SK-MEL-5 (cell line): ENCODE data around the gene MVK. TPM values are rescaled to one million over a fixed set of nuclear protein-coding genes. Genes with fewer than 3 reads are reported as not detected.
A peak's percentile ranks its signal among the peaks of the same experiment; 100 is the strongest.

Source experiments
- DNase-seq: peaks from one replicate; pipeline ENCODE4 v3.0.0-alpha.2; 2016; ENCODE audit warnings: low read depth, low spot score
- in situ Hi-C: cut with HindIII; loops from 2 replicates; pipeline ENCODE4 v1.10.0; 2016; ENCODE audit warnings: low sequenced_read_pairs, high pct_unique_total_duplicates, low pct_unique_long_range_greater_than_20kb
- total RNA-seq: library from RNA; depleted of rRNA; stranded (reverse); fragments of >200 nt; shearing (Covaris generic); gene quantifications from 2 replicates; pipeline ENCODE4 v1.2.3, GENCODE V29; 2014; rRNA removed

The MVK gene
- total RNA-seq, 1 experiment from 2014 or later, result 27.2 TPM

DNA sequence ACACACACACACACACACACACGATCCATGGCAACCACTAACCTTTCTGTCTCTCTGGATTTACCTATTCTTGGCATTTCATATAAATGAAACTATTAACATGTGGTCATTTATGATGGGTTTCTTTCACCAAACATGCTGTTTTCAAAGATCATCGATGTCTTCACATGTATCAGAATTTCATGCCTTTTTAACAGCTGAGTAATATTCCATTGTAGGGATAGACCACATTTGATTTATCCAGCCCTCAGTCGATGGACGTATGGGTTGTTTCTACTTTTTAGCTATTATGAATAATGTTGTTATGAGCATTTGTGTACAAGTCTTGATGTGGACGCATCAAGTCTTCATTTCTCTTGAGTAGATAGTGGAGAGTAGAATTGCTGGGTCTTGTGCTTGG, 56.5 kb downstream of the MVK start:
- no peak for DNase-seq
- in situ Hi-C loops, result no loop called here

DNA sequence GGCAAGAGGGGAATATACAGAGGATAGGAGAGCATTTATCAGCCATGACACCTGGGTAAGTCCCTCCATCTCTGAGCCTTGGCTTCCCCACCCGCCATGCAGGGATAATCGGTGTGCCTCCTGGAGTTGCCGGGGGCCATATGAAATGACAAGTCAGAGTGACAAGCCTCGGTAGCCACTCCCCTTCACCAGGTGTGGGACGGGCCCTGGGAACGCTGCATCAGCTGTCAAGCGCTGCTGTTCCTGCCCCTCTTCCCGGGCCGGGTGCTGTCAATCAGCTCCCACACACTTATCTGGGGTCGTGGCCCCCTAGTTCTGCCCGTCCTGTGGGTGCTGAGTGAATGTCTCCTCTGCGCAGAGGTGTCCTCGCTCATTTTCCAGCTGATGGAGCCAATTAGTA, 57.2 kb downstream of the MVK start:
- in situ Hi-C loops, result no loop called here
- DNase-seq, result no peak

DNA sequence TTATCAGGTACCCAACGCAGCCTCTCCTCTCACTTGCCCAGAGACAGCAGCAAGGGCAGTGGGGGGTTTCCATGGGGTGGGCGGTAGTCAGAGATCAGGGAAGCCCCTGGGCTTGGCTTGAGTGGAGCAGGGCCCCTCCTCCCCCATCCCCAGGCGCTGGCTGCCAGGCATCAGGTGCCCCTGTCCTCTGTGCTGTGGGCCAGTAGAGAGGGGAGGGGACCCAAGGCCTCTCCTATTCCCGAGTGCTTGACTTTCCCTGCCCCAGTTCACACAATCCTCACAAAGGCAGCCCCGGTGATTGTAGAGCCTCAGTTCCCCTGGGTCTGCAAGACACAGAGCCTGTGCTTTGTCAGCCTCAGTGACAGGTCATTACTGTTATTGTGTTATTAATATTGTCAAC, 57.7 kb downstream of the MVK start:
- in situ Hi-C loops, result no loop called here
- DNase-seq, result no peak

- in situ Hi-C loops, result no loop called here
- DNase-seq, result no peak
Observed at GRCh38 chr12:109631751-109632150, 58.2 kb downstream of the MVK start.

- in situ Hi-C loops, result no loop called here
- no peak for DNase-seq
Observed at GRCh38 chr12:109632342-109632741, 58.7 kb downstream of the MVK start.

- DNase-seq, result no peak
- in situ Hi-C loops, result no loop called here
Observed at GRCh38 chr12:109635717-109636116, 62.1 kb downstream of the MVK start.

- in situ Hi-C loops, result no loop called here
- DNase-seq, result no peak
Observed at GRCh38 chr12:109637348-109637747, 63.8 kb downstream of the MVK start.

DNA sequence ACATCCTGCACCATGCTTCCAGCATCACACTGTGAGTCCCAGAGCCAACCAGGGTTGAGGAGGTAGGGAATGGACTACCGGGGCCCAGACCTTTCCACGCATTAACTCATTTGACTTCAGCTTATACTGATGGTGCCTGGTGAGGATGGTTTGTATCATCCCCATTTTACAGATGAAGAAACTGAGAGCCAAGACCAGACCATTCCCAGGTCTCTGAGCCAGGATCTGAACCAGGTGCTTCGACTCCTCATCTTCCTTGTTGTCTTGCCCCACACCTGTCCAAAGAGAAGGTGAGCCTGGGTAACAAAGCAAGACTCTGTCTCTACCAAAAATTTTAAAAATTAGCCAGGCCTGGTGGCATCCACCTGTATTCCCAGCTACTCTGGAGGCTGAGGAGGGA, 64.4 kb downstream of the MVK start:
- DNase-seq, result no peak
- in situ Hi-C loops, result no loop called here

- in situ Hi-C loops, result no loop called here
- DNase-seq, result no peak
Observed at GRCh38 chr12:109638735-109639134, 65.1 kb downstream of the MVK start.

DNA sequence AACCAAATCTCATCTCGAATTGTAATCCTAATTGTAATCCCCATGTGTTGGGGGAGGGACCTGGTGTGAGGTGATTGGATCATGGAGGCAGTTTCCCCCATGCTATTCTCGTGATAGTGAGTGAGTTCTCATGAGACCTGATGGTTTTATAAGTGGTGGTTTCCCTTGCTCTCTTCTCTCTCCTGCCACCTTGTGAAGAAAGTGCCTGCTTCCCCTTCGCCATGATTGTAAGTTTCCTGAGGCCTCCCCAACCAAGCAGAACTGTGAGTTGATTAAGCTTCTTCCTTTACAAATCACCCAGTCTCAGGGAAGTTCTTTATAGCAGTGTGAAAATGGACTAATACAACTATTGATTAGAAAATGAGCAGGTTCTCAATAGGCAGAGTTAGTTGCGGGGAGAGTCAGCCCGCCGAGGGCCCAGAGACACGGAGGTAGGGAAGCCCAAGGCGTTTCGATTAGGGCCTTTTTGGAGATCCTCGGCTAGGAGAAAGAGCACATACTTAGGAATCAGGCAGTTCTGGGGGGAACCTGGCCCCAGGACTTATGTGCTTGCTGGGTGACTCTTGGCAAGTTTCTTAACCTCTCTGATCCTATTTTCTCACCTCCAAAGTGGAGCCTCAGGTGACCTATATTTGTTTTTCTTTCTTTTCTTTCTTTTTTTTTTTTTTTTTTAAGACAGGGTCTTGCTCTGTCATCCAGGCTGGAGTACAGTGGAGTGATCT, 65.7 kb downstream of the MVK start:
- peak; percentile 48 for DNase-seq

GRCh38 chr12:109640961-109641360, 67.4 kb downstream of the MVK start:
- in situ Hi-C loops, result no loop called here

More for the DNA sequence above, 65.7 kb downstream of the MVK start:
- in situ Hi-C loops, result no loop called here

DNA sequence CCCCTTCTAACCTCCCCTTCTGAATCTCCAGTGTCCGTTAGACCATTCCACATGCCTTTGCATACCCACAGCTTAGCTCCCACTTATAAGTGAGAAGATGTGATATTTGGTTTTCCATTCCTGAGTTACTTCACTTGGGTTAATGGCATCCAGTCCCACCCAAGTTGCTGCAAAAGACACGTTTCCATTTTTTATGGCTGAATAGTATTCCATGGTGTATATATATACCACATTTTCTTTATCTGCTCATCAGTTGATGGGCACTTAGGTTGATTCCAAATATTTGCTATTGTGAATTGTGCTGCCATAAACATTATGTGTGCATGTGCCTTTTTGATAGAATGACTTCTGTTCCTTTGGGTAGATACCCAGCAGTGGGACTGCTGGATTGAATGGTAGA, 67.8 kb downstream of the MVK start:
- in situ Hi-C loops, result no loop called here
- DNase-seq, result no peak

More at GRCh38 chr12:109640961-109641360, 67.4 kb downstream of the MVK start:
- peak; percentile 17 for DNase-seq

DNA sequence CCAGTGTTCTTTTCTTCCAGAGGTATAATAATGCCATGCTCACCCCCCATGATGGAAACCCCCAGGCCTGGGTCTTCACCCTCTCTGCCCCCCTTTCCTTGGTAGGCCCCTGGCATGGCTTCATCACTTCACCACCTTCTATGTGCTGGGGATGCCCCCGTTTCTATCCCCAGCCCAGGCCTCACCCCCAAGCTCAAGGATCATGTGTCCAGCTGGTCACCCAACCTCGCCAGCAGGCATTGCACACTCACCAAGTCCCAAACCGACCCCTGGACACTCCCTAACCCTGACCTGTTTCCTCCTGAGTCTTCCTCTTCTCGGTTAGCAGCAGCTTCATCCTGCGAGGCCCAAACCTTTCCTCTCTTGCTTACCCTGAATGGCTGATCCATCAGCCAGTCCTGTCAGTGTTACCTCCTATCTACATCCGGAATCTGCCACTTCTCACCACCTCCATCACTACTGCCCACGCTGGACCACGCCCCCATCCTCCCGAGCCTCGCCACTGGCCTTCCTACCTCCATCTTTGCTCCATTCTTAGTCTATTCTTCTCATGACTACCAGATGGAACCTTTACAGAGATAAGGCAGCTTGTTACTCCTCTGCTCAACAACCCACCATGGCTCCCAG, 69.0 kb downstream of the MVK start:
- no peak for DNase-seq
- in situ Hi-C loops, result no loop called here

- in situ Hi-C loops, result no loop called here
- no peak for DNase-seq
Observed at GRCh38 chr12:109645194-109645593, 71.6 kb downstream of the MVK start.

GRCh38 chr12:109645708-109646107, 72.1 kb downstream of the MVK start:
- in situ Hi-C loops, result no loop called here

More at GRCh38 chr12:109645708-109646107, 72.1 kb downstream of the MVK start:
- no peak for DNase-seq

Other genes with a start within 250 kb of the MVK start
- gene MYO1H, start 225.9 kb upstream of the MVK start, total RNA-seq, result 0.08 TPM in 1 of 2 replicates, not detected in the other
- 17.2 and 24.6 TPM in 2 replicates for gene KCTD10, start 96.5 kb upstream of the MVK start, total RNA-seq
- gene UBE3B, start 96.2 kb upstream of the MVK start, total RNA-seq, result 20.5 and 20.7 TPM in 2 replicates
- gene MMAB, start 290 bp upstream of the MVK start, total RNA-seq, result 62.2 and 74.3 TPM in 2 replicates
- 8.5 and 8.9 TPM in 2 replicates for gene FAM222A, start 140.0 kb downstream of the MVK start, total RNA-seq